Epithelial cell of prostate (primary cell): ENCODE results near the gene MARCO.
"Not testable (repeated sequence)": the region's sequence is repeated elsewhere in the genome, so short reads cannot be mapped to it uniquely, and the experiment has no call there.

Experiments
- DNase-seq: peaks from one replicate; pipeline ENCODE4 v3.0.0-alpha.2; 2011; ENCODE audit warnings: low read depth, low spot score
- H3K27ac ChIP-seq: fragments of 450-650 bp; 2 replicates; pipeline ENCODE4 v1.5.1; 2017; ENCODE audit warnings: mild to moderate bottlenecking

Gene MARCO

DNA sequence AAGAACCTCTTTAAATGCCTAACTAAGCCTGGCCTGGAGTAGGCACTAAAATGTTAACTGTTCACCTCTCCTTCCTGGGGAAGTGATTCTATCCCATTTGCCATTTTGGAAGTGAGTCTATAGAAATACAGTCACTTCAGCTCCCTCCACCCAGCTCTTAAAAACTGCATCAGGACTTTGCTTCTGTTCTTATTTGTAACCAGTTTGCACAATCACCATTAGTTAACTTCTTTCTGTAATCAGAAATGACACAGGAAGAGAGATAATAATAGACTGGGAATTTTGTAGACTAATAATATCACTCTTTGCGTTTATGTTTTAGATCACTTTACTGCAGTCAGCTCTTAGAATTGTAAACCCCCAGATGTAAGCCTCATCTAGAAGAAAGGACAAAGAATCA, 16.0 kb upstream of the MARCO start:
- no peak overlapping the region for H3K27ac ChIP-seq
- no peak for DNase-seq

DNA sequence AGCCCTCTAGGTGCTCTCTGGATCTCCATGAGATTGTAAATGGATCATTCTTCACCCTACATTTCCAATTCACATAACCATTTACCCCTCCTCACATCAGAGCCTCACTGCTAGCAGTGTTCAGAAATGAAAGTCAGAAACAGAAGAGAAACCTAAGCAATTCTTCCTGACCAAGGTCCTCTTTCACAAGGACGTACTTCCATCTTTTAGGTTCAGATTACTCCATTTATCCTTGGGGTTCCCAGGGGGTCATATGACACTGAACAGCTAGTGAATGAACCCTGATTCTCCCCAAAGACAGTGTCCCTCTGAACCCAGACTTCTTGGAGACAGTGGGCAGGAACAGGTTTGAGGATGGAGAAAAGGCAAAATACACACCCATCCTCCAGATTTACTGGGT, 12.9 kb upstream of the MARCO start:
- DNase-seq = no peak
- H3K27ac ChIP-seq = no peak overlapping the region

DNA sequence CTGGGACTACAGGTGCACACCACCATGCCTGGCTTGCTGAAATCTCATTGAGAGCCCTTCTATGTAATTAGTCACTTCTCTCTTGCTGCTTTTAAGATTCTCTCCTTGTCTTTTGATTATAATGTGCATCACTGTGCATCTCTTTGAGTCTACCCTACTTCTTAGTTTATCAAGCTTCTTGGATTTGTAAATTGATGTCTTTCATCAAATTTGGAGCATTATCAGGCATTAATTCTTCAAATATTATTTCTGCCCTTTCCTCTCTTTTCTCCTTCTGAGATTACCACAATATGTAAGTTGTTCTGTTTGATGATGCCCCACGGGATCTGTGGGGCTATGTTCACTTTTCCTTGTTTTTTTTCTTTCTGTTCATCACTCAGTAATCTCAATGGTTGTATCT, 9.0 kb upstream of the MARCO start:
- H3K27ac ChIP-seq = no peak overlapping the region
- no peak for DNase-seq

DNA sequence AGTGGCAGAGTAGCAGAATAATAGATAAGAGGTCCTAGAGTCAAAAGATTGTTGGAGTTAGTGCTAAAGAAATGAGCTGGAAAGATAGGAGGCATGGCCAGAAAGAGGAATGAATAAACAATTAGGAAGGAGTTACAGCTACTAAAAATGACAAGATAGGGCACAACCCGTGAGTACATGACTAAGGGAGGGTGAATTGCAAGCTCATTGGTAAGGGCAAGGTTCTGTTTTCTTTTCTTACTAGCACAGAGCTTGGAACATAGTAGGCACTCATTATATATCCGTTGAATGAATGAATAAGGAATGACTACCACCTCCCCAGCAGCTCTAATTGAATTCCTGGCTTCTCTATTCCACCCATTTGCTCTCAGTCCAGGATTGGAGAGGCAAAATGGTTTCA, 5.7 kb upstream of the MARCO start:
- no peak for DNase-seq

DNA sequence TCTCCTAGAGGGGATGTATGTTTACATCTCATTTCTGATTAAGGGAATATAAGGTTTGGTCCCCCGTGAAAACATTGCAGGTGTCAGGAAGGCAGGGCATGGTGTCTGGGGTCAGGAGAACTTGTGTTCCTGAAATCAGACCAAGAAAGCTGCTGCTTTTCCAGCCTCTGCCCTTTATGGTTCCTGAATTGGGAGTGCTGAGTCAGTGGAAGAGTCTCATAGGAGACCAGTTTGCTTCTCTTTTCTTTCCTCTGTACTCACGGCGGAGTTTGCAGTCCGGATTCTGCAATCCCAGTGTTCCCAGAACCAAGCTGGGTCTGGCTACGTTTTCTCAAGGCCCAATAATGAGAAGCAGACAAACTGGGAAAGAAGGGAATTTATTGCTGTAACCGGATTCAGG, 5.1 kb upstream of the MARCO start:
- H3K27ac ChIP-seq = no peak overlapping the region
- no peak for DNase-seq

More for the DNA sequence above, 5.7 kb upstream of the MARCO start:
- no peak overlapping the region for H3K27ac ChIP-seq

DNA sequence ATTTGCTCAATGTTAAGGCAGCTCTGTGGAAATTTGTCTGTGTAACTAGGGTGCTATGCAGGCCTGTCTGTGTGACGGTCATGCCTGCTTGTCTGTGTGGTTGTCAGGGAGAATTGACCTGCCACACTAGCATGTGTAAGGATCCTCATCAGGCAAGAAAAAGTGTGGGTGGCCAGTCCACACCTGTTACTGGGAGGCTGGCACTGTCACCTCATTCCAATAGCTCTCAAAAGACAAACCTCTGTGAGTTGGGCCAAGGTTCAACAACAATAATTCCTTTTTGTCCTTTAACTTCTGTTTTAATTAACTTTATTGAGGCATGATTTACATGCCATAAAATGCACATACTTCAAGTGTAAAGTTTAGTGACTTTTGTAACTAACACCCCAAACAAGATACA, 4.2 kb upstream of the MARCO start:
- H3K27ac ChIP-seq = no peak overlapping the region
- DNase-seq = no peak

DNA sequence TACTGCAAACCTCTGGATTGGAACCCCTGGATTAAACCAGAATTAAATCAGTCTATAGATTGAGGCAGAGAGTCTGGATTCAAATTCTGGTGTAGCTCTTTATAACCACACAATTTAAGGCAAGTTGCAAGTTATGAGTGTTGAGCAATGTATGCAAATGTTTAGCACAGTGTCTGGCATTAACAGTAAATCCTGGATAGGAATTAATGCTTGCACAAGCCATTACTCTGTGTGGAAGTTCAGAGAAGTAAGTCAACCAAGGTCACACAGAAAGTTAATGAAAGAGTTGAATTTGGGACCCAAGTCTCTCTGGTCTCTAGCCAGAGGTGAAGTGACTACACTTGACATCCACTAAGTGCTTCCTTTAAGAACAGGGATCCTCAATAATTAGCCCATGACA, 2.0 kb upstream of the MARCO start:
- DNase-seq = no peak

DNA sequence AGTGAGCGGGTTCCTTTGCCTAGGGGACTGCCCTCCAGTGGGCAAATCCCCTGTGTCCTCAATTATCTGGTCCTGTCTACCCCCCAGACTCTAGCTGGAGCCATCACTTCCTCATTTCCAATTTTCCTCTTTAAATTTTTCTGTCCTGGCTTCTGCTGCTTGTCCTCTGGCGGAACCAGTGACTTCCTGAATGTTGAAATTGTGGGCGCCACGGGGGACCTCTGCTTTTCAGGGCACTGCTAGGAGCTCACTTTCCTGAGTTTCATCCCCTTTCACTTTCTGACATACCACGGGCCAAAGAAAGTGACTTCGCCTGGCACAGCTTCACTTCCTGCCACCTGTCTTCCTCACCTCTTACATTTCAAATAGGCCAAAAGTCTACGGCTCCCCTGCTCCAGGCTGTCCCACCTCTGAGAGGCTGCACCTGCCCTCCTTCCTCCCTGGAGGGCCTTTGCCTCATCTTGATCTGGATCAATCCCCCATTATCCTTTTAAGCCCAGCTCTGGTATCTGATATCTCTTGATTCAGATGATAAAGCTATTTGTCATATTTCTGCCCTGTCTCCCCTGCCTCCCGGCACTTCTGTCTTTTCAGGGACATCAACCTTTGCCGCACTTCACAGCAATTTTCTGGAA, 1.4 kb upstream of the MARCO start:
- H3K27ac ChIP-seq = no peak overlapping the region
- no peak for DNase-seq

More for the DNA sequence above, 2.0 kb upstream of the MARCO start:
- H3K27ac ChIP-seq = no peak overlapping the region

DNA sequence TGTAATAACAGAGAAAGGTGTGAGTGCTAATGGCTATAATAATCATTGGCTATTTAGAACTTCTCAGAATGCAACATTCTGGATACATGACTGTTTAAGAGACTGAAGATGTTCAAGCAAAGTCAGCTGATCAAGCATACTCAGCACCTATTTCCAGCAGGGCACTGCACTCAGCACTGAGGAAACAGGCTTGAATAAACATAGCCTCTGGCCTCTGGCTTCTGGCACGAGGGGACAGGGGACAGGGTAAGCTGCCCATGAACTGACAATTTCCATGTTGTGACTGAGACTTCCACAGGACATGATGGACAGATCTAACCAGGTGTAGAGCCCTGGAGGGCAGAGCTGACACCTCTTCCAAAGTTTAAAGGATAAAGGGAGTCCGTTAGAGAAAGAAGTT, 1.3 kb downstream of the MARCO start:
- DNase-seq = no peak
- no peak overlapping the region for H3K27ac ChIP-seq

DNA sequence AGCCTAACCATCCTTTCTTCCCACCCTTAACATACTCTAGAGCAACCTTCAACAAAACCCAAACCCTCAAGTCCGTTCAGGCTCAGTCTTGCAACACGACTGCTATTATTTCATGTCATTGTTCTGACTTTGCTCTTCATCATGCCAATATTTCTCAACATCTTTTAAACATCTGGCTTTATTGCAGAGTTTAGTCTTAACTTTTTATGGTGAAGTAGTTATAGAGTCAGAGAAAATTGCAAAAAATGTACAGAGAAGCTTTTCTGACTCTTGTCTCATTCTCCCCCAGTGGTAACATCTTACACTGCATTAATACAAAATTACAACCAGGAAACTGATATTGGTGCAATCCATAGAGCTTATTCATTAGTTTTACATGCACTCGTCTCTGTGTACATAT, 3.9 kb downstream of the MARCO start:
- DNase-seq = no peak
- H3K27ac ChIP-seq = no peak overlapping the region

DNA sequence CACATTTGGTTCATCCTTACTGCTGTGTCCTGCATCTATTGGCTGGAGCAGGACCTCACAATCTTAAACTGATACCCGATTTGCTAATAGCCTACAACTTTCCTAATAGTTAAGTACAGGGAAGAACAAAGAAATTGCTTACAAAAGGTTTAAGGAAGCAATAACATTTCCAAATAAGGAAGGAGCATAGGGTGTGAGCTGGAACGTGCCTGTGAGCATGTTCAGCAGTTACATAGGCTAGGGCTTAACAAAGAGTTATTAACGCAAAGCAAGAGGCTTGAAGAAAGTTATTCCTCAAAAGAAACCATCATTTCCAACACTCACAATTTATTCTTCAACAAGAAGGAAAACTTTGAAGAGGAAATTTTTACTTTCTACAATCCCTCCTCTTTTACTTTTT, 6.3 kb downstream of the MARCO start:
- not testable (repeated sequence) for H3K27ac ChIP-seq, DNase-seq

DNA sequence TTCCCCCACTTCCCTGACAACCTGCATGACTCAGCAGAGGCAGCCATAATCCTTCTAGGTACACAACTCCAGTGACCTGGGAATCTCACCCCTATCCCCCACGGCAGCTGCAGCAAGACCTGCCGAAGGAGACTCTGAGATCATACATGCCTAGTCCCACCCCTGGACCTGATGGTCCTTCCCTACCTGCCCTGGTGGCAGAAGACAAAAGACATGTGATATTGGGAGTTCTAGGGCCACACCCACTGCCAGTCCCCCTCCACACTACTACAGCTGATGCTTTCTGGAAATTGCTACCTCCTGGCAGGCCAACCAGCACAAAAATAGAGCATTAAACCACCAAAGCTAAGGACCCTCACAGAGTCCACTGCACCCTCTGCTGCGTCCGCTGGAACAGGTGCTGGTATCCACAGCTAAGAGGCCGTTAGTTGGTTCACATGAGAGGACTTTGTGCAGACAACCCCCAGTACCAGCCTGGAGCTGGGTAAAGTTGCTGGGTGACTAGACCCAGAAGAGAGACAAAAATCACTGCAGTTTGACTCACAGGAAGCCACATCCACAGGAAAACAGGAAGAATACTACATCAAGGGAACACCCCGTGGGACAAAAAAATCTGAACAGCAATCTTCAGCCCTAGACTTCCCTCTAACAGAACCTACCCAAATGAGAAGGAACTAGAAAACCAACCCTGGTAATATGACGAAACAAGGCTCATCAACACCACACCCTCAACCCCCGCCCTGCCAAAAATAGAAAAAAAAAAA, 12.5 kb downstream of the MARCO start:
- peak overlapping the region; percentile 10 for H3K27ac ChIP-seq
- DNase-seq = no peak

DNA sequence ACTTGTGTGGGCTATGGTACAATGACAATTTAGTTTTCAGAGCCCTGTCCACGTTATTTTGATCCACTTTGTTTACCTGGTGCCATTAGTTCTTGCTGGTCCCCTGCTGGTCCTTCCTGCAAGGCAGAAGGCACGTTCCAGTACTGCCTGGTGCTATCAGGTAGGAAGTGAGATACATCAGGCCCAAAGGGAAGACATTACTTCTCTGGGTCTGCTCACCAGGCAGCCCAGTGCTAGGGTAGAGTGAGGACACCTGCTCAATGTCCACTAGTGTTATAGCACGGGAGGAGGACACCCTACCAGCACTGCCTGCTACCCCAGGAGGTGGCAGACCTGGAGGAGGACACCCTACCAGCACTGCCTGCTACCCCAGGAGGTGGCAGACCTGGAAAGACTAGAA, 23.7 kb downstream of the MARCO start:
- H3K27ac ChIP-seq = no peak overlapping the region
- DNase-seq = no peak

DNA sequence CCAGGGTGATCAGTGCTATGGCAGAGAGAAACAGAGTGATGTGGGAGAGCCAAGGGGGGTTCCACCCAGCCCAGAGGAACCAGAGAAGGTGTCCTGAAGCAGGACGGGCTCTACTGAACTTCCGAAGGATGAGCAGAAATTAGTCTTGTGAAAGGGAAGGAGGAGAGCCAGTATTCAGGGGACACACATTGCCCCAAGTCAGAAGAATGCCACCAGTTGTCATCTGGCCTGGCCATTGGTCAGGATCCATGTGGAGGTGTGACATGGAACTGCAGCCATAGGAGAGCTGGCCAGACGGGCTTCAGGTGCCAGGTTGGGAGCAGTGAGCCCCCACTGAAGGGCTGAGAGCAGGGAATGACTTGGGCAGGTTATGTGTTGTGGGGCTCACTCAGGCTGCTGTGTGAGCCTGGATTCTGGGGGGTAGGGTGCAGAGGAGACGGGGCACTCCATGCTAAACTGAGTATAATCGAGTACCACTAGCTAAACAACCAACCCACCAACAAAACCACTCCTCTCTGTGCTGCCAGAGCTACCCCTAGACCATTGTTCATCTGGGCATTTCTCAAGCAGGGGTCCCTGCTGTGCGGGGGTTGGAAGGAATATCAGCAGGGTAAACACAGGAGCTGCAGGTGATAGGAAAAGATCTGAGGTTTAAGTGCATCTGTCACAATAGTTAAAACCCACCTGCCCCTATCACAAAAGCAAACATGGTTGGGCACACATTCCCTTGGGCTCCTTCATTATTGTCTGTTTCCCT, 25.3 kb downstream of the MARCO start:
- no peak overlapping the region for H3K27ac ChIP-seq
- DNase-seq = no peak

DNA sequence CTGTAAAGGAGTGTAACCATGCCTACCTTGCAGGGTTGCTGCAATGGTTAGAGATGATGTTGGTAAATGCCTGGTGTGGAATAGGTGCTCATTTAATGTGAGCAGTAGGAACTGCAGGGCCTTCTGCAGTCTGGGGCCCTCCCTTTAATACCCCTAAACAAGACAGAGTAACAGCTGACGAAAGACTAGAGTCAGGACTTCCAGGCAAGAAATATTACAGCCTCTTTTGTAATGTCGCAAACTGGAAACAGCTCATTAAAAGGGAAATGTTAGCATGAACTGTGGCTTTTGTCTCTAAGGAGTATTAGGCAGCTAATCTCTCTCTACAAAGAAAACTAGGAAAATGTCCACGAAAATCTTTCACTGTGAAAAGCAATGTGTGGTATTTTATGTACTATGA, 26.0 kb downstream of the MARCO start:
- H3K27ac ChIP-seq = no peak overlapping the region
- DNase-seq = no peak

DNA sequence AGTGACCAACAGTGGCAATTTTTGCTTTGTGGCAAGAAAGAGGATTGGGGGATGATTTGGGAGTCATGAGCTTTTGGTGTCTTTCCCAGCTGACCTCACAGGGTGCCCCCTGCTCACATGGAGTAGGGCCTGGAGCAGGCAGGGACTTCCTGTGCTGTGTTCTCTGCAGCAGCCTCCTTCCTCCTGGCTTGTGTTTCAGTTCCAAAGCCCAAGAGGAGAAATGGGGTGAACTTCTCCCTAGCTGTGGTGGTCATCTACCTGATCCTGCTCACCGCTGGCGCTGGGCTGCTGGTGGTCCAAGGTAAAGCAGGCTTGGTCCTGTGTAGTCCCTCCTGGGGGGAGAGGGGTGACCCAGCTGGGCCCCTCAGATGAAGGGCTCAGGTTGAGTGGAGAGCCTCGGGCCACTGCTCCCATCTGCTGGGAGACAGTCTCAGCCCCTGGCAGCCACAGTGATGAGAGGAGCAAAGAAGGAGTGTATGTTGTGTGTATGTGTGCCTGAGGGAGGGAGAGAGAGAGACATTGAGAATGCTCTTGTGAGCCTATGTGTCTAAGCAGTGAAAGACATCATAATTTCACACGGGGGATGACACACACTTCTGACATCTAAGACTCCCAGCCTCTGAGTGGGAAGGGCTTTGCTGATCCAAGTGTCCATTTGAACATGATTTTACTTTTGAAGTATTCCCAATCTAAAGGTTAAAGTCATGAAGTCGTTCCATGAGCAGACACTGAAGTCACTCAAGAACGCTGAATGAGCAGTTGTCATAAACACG, 27.2 kb downstream of the MARCO start:
- peak overlapping the region; percentile 54 for H3K27ac ChIP-seq
- no peak for DNase-seq

DNA sequence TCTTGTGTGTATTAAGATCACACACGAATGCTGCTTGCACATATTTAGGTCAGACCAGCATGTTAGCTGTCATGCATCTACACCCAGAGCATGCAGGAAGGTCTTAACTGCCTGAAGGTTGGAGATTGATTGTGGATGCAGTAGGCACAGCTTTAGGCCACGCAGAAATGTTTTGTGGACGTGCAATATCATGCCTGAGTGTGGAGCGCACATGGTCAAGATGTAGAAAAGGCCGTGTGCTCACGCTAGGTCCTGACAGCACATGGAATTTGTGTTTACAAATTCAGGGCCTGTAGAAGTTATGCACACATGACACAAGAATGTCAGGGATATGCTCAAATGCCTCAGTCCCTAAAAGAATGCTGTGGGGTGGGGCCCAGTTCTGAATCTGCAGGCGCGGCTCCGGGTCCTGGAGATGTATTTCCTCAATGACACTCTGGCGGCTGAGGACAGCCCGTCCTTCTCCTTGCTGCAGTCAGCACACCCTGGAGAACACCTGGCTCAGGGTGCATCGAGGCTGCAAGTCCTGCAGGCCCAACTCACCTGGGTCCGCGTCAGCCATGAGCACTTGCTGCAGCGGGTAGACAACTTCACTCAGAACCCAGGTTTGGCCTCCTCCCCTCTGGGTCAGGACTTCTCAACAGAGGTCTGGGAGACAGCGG, 27.9 kb downstream of the MARCO start:
- no peak for DNase-seq
- H3K27ac ChIP-seq = peak overlapping the region; percentile 54

DNA sequence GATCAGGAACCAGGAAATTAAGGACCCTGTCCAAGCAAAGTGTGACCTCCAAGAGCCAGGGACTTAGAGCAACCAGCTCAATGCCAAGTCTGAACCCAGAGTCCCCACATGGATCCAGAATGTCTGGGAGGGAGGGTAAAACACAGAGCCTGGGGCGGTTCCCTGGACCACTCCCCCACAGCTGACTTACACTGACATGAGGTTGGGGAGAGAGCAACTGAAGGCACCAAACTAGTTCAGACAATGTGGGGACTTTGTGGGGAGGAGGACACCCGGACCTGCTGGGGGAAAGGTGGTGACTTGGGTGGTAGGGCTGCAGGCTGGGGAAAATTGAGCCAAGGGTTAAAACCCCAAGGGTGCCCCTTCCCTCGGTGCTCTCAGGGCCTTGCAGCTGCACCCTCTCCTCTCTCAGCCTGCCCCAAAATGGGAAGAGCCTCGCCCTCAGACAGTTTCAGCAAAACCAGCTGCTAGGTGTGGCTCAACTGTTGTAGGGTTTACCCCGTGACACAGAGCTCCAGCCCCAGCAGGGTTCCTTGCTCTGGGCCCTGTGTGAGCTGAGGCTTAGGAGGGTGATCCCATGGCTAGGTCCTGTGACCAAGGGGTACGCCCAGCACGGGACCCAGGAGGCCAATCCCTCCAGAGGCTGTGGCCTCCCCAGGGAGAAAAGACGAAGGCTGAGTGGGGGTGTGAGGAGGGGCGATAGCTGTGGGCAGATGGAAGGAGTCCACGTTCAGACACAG, 28.6 kb downstream of the MARCO start:
- DNase-seq = no peak
- peak overlapping the region; percentile 54 for H3K27ac ChIP-seq
